HG03108 (cell line): ENCODE data around the gene PHC2.

Experiments
- ATAC-seq: cut with Tn5 transposase; IDR thresholded peaks from one replicate; pipeline ENCODE4 v1.9.1; 2021; ENCODE audit warnings: moderate library complexity; ENCODE audit not compliant: unreplicated experiment

Gene PHC2

DNA sequence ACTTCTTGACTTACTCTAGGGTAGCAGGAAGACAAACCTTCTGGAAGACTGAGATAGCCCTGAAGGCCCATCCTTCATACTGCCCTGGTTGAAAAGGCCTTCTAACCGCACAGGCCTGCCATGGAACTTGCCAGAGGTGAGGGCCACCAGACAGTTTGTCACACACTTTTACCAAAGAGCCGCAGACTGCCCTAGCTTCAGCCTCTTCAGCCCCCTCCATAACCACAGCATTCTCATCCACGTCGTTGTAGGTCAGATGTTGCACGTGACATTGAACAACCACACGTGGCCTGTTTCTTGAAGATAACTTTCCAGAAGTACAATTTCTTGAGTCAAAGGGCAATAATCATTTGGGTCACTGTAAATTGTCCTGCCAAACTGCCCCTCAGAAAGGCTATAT lies 155.7 kb downstream of the PHC2 start:
- no peak for ATAC-seq

GRCh38 chr1:33274446-33274845 lies 156.4 kb downstream of the PHC2 start:
- no peak for ATAC-seq

DNA sequence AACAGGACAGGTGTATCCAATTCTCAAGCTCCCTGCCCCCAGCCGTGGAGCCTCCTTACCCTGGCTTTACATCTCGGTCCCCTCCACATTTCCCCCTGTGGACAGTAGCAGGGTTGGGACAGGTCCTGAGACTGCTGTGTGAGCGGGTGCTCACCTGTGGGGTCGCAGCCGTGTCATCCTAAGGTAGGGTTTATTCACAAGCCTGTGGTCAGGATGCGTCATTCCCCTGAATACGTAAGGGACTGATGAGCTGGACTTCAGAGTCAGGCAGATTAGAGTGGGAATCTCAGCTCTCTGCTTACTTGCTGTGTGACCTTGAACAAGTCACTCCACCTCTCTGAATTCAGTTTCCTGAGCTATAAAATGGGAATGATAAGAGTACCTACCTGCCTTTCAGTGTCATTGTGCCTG lies 156.9 kb downstream of the PHC2 start:
- no peak for ATAC-seq
